Lower lobe of right lung (tissue), 2 donors: ENCODE results near the gene ZNF519. TPM values are rescaled to one million over a fixed set of nuclear protein-coding genes. Genes with fewer than 3 reads are reported as not detected.
"Not testable (repeated sequence)": the region's sequence is repeated elsewhere in the genome, so short reads cannot be mapped to it uniquely, and the experiment has no call there.

ENCODE experiments used
- ATAC-seq, 2 donors: fragments of 200-7000 bp; cut with Tn5 transposase; one replicate each; pipeline ENCODE4 v1.9.1; 2020 to 2022; ENCODE audit warnings: mild to moderate bottlenecking in 2 of 2, moderate library complexity in 2 of 2
- DNase-seq: peaks from one replicate; pipeline ENCODE4 v3.0.0-alpha.2; 2020
- H3K27ac ChIP-seq: fragments of 200-600 bp; one replicate; pipeline ENCODE4 v1.8.0; 2022
- H3K27me3 ChIP-seq: fragments of 200-600 bp; one replicate; pipeline ENCODE4 v1.8.0; 2022; ENCODE audit warnings: low read depth
- H3K36me3 ChIP-seq: fragments of 200-600 bp; one replicate; pipeline ENCODE4 v1.8.0; 2022; ENCODE audit warnings: mild to moderate bottlenecking
- H3K4me1 ChIP-seq: fragments of 200-600 bp; one replicate; pipeline ENCODE4 v1.8.0; 2022
- H3K4me3 ChIP-seq: fragments of 200-600 bp; one replicate; pipeline ENCODE4 v1.8.0; 2022; ENCODE audit warnings: mild to moderate bottlenecking
- H3K9me3 ChIP-seq: fragments of 200-600 bp; one replicate; pipeline ENCODE4 v1.8.0; 2022
- CTCF ChIP-seq: fragments of 200-600 bp; IDR thresholded peaks from one replicate; pipeline ENCODE4 v1.8.0; 2022; ENCODE audit warnings: antibody characterized with exemption, mild to moderate bottlenecking
- intact Hi-C: fragments of 100-400 bp; cut with DNase I; formaldehyde crosslinking; loops from one replicate; pipeline ENCODE4 v1.11.0; 2022
- long read RNA-seq: library from polyadenylated mRNA; unstranded; transcript quantifications from one replicate; pipeline ENCODE4 v2.0.0, GENCODE V29; 2021
- total RNA-seq: library from RNA; stranded (reverse); fragmentation: NEBNext Ultra II Directional; extraction: Animal tissue kit (Norgen Biotek cat#: 25700); gene quantifications from one replicate; pipeline ENCODE4 v1.2.1, GENCODE V29; 2021
- donor health status: DM: no; HTN: yes; CAD: no; lungs with severe emphysema.

The ZNF519 gene
- total RNA-seq, result 7.0 TPM
- long read RNA-seq, partial matches to known transcripts, result 2 of 4 reads
- long read RNA-seq, other reads (novel, unspliced or antisense), result 1 of 4 reads

- H3K9me3 ChIP-seq, H3K36me3 ChIP-seq, H3K27me3 ChIP-seq, intact Hi-C loops, H3K4me1 ChIP-seq: not testable (repeated sequence)
- peak within 1 kb of the TSS; percentile 56 for H3K27ac ChIP-seq
- DNase-seq, result peak; percentile 93
- H3K4me3 ChIP-seq, result peak within 1 kb of the TSS; percentile 60
- ATAC-seq, result peak; percentile 100
These were observed at the start of gene ZNF519 for GRCh38 chr18:14132271-14132700. TSS of gene ZNF519 (minus strand) at chr18:14132435. CDS start at chr18:14132277, 158 bp downstream.

- DNase-seq (no peak), ATAC-seq (peak in 1 of 2 donors; percentile 43)
- H3K27me3 ChIP-seq, result no peaks in the 10 kb centered on the region
- peak overlapping the region; percentile 52 for H3K4me3 ChIP-seq
- intact Hi-C loops, result no loop called here
- no peaks in the 10 kb centered on the region for H3K9me3 ChIP-seq
- no peaks in the 10 kb centered on the region for H3K4me1 ChIP-seq
- no peak for TF ChIP-seq CTCF
- H3K36me3 ChIP-seq, result no peaks in the 10 kb centered on the region
- no peak overlapping the region for H3K27ac ChIP-seq
These were observed 47.1 kb upstream of the ZNF519 start for GRCh38 chr18:14179306-14179705.

- TF ChIP-seq CTCF, result peak; percentile 55
- ATAC-seq, result peak; percentile 96 to 97
- H3K9me3 ChIP-seq, H3K36me3 ChIP-seq, H3K27ac ChIP-seq, intact Hi-C loops, H3K4me1 ChIP-seq, H3K27me3 ChIP-seq: not testable (repeated sequence)
- H3K4me3 ChIP-seq, result peak overlapping the region; percentile 52
- DNase-seq, result peak; percentile 80
These were observed 46.3 kb upstream of the ZNF519 start for GRCh38 chr18:14178321-14179196.

GRCh38 chr18:14177540-14178320, 45.5 kb upstream of the ZNF519 start:
- H3K27me3 ChIP-seq, ATAC-seq, H3K27ac ChIP-seq, intact Hi-C loops, H3K36me3 ChIP-seq, H3K9me3 ChIP-seq, DNase-seq, H3K4me3 ChIP-seq, H3K4me1 ChIP-seq: not testable (repeated sequence)

GRCh38 chr18:14175404-14175803, 43.2 kb upstream of the ZNF519 start:
- ATAC-seq, H3K9me3 ChIP-seq, H3K4me3 ChIP-seq, H3K4me1 ChIP-seq, intact Hi-C loops, H3K27me3 ChIP-seq, H3K27ac ChIP-seq, DNase-seq, H3K36me3 ChIP-seq: not testable (repeated sequence)

GRCh38 chr18:14174706-14175085, 42.5 kb upstream of the ZNF519 start:
- no peaks in the 10 kb centered on the region for H3K27me3 ChIP-seq
- no peaks in the 10 kb centered on the region for H3K9me3 ChIP-seq
- no peak overlapping the region for H3K4me3 ChIP-seq
- H3K4me1 ChIP-seq, result no peaks in the 10 kb centered on the region
- DNase-seq (peak; percentile 43), ATAC-seq (no peak)
- H3K27ac ChIP-seq, result no peak overlapping the region
- H3K36me3 ChIP-seq, result no peaks in the 10 kb centered on the region
- intact Hi-C loops, result no loop called here
- no peak for TF ChIP-seq CTCF

- H3K36me3 ChIP-seq, H3K27me3 ChIP-seq, H3K4me1 ChIP-seq, H3K27ac ChIP-seq, ATAC-seq, H3K9me3 ChIP-seq, H3K4me3 ChIP-seq, intact Hi-C loops, DNase-seq: not testable (repeated sequence)
These were observed 41.9 kb upstream of the ZNF519 start for GRCh38 chr18:14174002-14174705.

GRCh38 chr18:14173116-14173951, 41.1 kb upstream of the ZNF519 start:
- H3K36me3 ChIP-seq, intact Hi-C loops, H3K27ac ChIP-seq, H3K4me1 ChIP-seq, DNase-seq, H3K27me3 ChIP-seq, H3K9me3 ChIP-seq, H3K4me3 ChIP-seq: not testable (repeated sequence)
- peak in 1 of 2 donors; percentile 20 for ATAC-seq
